Inferior parietal cortex (tissue), 1 donor: ENCODE data around the gene RPL36AL.
"Not testable (repeated sequence)": the region's sequence is repeated elsewhere in the genome, so short reads cannot be mapped to it uniquely, and the experiment has no call there.

Source experiments
- DNase-seq: peaks from one replicate; pipeline ENCODE4 v3.0.0-alpha.2; 2016; ENCODE audit errors: extremely low spot score

RPL36AL gene

DNA sequence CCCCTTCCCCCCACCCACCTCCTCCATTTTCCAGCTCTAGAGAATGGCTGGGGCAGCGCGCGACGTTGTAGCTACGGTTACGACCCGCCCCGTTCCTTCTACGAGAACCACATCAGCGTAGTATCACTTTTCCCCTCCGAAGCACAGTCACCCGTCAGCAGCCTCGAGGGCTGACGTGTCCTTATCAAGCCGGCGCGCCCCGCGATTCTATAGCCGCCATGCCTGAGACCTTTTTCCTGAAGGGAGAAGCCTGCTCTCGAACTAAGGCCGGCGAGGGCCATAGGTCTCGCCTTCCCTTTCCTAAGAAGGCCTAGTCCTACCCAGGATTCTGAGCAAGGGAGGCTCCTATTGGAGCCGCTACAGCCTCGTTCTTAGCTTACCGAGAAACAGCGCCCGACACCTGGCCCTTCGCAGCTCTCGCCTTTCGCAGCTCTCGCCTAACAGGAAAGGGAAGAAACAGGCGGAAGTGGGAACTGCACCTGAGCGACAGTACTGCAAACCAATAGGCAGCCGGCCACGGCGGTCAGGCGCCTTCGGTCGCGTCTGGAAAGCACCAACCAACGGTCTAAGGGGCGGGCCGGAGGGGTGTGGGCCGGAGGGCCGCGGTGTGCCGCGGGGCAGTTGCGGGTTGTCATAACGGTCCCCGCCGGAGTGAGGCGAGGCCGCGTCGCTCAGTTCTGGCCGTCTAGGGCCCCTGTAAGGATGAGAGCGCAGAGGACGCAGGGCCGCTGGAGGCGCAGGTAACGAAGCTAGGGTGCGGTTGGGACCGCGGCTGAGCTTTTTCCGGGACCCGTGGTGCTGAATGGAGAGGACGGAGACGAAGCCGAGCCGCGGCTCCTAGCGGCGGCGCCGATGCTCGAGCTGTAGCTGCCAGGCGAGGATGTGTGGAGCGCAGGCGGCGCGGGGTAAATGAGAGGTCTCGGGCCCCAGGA is at the start of gene RPL36AL, which contains the start of gene MGAT2:
Gene RPL36AL, minus strand, starts transcription at position 445 of the 932 bp plus-strand sequence. CDS start 1,522 bp downstream, outside the sequence.
Gene MGAT2, plus strand, starts transcription at position 618 of the 932 bp plus-strand sequence. CDS start 470 bp downstream, outside the sequence.
- DNase-seq, result peak; percentile 97

- DNase-seq, result no peak
Observed at GRCh38 chr14:49659526-49660455, 39.4 kb upstream of the RPL36AL start.

DNA sequence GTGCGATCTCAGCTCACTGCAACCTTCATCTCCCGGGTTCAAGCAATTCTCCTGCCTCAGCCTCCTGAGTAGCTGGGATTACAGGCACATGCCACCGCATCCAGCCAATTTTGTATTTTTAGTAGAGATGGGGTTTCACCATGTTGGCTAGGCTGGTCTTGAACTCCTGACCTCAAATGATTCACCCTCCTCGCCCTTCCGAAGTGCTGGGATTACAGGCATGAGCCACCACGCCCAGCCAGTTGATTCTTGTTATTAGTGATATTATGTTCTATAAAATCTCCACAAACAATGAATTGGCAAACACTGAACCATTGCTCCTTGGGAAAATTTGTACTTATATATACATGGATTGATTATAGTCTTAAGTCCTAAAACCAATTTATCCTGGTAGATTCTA is 37.1 kb upstream of the RPL36AL start:
- not testable (repeated sequence) for DNase-seq

DNA sequence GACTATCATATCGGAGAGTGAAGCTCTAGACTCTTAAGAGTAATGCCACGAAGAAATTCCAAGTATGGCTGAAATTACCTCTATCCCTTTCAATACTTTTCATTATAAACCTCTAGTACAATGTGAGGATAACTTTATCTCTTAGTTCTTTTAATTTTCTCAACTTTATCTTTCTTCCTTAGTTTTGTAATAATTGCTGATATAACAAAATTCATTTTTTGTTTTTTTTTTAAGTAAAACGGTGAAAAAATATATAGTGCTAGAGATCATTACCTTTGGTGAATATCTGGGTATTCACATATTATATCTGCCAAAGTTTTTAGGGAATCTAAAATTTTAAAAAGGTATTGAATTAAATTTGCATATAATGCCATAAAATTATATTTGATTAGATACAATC is 34.1 kb upstream of the RPL36AL start:
- no peak for DNase-seq

DNA sequence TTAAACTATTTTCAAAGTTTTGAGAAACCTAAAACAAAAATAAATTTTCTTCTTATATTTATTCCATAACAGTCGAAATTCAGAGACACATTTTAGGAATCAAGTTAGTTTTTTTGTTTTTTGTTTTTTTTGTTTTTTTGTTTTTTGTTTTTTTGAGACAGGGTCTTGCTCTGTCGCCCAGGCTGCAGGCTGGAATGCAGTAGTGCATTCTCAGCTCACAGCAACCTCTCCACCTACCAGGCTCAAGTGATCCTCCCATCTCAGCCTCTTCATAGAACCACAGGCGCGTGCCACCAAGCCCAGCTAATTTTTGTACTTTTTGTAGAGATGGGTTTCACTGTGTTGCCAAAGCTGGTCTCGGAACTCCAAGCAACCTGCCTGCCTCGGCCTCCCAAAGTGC is 33.1 kb upstream of the RPL36AL start:
- no peak for DNase-seq

DNA sequence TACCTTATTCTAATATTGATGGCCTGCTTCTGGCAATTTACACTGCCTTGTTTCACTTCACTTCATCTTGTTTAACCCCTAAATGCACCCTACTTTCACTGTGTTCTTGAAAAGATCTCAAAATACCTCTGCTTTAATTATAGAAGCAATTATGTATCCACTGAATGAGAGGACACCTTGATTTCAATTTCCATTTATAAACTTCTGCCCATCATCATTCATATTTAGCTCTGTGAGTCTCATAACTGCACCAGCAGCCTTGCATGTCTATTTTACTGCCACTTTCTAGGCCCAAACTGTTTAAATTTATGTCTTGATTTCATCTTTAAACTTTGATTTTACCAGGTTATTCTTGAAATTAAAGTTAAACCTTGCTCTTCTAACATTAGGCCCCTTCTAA is 21.7 kb upstream of the RPL36AL start:
- no peak for DNase-seq

DNA sequence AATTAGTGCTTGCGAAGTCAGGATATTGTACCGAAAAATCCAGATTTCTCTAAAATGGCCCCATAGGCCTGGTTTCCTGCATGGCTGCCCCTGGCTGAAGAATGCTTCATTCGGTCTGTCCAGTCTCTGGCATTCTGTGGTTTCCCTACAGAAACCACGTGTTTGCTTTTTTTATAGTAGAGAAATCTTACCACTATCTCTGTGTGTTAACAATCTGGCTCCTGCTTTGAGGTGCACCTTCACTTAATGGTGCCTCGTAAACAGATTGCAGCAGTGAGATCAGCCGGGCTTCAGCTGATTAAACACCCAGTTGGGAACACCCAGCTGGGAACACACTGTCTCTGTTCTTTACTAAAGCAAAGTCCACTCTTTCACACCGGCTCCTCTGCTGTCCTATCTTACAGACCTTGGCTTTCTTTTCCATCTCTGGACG is 21.3 kb upstream of the RPL36AL start:
- DNase-seq, result no peak

DNA sequence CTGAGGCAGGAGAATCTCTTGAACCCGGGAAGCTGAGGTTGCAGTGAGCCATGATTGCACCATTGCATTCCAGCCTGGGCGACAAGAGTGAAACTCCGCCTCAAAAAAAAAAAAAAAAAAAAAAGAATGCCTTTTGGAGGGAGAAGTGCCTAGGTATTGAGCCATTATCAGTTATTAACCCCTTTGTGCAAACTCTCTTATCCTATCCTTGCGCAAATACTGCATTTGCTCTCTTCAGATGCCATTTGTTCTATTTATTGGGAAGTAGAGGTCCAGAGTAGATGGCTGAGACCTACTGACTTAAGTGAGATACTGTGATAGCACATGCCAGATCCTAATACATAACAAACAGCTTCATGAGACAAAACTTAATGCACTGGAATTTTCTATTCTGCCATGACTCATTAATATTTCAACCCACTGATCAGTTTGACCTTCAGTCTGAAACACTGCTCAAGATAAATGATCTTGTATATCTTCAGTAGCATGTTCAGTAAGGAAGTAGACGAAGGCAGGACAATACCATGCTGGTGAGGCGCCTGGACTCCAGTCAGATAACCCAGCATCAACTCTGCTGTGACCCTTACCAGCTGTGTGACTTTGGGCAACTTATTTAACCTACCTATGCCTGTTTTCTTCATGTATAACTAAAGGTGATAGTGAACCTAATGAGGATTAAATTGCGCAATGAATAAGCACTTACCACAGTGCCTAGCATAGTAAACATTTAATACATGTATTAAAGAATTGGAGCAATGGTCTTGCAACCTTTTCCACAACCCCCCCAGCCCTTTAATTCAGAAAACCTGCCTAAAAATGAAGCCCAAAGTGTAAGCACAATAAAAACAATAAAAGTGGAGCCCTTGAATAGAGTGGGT is 20.4 kb upstream of the RPL36AL start:
- DNase-seq, result no peak

GRCh38 chr14:49637534-49638078 is 17.2 kb upstream of the RPL36AL start:
- DNase-seq, result no peak

DNA sequence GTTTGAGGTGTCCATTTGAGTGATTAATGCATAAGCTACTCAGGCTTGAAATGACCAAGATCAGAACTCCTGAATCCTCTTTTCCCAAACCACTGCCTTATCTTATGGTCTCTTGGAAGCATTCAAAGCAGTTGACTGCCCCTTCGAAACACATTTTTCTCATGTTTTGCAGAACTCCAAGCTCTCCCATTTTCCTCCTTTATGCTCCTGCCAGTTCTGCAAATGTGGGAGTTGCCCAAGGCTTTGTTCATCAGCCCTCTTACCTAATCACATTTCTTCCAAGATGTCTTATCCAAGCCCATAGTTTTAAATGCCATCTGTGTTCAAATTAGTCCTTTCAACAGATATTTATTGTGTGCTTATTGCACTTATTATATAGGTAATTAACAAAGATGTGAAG is 16.4 kb upstream of the RPL36AL start:
- DNase-seq, result no peak

DNA sequence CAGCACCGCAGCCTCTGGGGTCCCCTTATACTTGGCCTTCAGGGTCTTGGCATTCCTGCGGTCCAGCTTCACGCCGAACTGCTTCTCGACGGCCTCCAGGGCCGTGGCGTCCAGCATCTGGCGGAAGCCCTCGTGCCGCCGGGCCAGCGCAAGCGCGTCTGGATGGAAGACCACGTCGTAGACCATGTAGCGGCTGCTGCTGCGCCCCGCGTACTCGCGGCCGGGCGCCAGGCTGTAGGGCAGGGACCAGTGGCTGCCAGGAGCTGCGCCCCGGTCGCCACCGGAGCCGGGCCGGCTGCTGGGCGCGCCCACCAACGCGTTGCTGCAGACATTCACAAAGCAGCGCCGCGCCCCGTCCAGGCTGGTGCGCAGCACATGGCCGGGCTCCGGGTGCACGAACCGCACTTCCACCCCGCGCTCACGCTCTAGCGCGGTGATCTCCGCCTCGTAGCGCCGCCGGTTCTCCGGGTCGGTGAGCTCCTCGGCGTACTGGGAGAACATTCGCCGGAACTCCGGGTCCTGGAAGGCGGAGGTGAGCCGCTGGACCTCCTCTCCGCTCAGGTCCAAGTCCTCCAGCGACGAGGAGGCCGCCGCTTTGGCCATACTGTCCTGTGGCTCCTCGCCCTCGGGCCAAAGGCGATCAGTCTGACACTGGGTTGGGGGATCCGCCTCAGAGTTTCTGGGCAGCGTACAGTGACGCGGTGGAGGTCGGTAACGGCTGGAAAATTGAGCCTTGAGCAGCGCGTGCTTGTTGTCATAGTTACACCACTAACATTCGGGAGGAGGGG is 14.3 kb upstream of the RPL36AL start, which contains the start of gene DNAAF2:
Gene DNAAF2, minus strand, starts transcription at position 698 of the 788 bp plus-strand sequence. Its CDS starts 95 bp downstream, at position 603.
- DNase-seq, result no peak

DNA sequence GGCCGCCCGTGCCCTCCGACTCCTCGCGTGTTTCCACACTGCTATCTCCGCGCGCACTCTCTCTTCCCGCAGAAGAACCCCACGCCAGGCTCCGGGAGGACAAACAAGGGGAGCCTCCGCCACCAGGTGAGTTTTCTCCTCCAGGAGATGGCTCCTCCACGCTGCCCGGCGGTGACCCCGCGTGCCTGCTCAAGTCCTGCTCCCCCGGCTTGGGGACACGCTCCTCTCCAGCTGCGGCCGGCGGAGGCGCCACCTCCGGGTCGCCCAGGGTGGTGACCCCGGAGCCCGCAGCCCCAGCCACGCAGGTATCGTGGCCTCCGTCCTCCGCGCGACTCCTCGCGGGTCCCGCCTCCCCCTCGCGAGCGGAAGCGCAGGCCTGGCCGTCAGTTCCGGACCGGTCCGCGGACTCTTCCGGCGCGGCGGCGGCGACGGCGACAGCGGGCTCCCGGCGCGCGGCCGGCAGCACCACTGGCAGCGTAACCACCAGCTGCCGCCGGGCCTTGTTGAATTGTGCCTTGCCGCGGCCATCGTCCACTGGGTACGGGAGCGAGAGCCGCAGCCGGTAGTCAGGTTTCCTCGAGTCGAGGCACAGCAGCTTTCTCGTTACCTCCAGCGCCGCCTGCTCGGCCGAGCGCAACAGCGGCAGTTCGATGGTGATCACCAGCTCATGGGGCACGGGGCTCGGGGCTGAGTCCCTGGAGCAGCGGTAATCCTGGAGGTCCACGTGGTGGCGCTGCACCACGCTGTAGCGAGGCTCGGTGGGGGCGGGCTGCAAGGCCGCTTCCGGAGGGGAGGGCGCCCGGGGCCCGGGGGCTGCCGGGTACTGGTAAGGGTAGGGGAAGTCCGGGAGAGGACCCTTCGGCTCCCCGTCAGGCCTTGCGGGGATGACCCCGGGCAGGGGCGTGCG is 13.5 kb upstream of the RPL36AL start:
- DNase-seq, result peak; percentile 91

DNA sequence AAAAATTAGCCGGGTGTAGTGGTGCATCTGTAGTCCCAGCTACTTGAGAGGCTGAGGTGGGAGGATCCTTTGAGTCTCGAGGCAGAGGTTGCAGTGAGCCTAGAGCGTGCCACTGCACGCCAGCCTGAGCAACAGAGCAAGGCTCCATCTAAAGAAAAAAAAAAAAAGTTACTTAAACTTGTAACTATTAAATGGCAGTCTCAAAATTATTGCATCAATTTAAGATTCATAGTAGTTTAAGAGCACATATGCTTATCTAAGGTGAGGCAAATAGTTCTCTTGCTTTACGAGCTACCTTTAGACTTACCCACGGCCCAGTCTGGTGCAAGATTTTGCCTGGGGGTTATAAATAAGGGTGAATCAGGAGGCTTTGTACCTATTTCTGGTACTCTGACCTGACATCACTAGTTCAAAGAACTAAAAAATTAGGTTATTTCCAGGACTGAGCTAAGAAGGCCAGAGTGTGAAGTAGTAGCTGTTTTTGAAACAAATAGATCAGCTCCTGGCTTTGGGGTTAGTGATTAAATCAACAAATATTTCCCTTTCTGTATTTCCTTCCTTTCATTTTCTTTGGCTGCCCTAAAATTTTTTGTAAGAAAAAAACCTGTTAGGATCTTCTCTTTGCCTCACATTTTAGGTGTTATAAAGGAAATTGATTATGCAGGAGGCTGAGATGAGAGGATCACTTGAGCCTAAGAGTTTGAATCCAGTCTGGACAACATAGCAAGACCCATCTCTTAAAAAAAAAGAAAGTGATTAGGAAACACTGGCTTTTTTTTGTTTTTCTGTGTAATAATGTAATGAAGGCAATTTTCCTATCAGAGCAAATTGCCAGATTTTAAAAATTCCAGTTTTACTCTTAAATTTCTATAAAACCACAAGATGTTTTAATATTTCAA is 3.8 kb upstream of the RPL36AL start:
- DNase-seq, result no peak

GRCh38 chr14:49623387-49623786 is 3.0 kb upstream of the RPL36AL start:
- no peak for DNase-seq

GRCh38 chr14:49622022-49622607 is 1.7 kb upstream of the RPL36AL start:
- no peak for DNase-seq

DNA sequence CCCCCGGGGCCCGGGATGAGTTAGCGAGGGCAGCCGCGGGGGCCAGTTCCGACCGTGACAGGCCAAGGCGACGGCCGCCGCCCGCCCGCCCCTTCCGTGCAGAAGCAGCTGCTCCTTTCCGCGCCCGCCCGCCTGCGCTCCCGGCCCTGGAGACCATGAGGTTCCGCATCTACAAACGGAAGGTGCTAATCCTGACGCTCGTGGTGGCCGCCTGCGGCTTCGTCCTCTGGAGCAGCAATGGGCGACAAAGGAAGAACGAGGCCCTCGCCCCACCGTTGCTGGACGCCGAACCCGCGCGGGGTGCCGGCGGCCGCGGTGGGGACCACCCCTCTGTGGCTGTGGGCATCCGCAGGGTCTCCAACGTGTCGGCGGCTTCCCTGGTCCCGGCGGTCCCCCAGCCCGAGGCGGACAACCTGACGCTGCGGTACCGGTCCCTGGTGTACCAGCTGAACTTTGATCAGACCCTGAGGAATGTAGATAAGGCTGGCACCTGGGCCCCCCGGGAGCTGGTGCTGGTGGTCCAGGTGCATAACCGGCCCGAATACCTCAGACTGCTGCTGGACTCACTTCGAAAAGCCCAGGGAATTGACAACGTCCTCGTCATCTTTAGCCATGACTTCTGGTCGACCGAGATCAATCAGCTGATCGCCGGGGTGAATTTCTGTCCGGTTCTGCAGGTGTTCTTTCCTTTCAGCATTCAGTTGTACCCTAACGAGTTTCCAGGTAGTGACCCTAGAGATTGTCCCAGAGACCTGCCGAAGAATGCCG is 872 bp upstream of the RPL36AL start:
- DNase-seq, result no peak

DNA sequence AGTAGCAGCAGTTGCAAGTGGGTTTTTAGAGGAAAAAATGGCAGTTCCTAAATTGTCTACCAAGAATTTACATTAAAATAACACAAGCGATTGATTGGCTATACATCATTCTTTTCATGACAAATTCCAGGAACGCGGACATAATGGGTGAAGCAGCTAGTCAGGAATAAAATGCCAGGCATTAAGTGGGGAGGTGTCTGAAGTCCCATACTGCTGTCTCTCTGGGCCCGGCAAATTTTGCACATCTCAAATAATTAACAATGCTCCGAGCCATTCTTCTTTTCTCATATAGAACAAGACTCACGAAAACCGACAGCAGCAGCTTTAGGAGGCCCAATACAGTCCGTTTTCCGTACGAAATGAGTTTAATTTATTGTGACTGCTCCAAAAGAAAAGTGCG is 696 bp downstream of the RPL36AL start:
- no peak for DNase-seq
